GM18526 (cell line): ENCODE measurements around the gene EML1.

Source experiments
- POLR2A ChIP-seq: IDR thresholded peaks from 3 replicates; pipeline ENCODE4 v1.6.1; 2011; ENCODE audit not compliant: insufficient read length; ENCODE audit errors: extremely low read depth

The EML1 gene

GRCh38 chr14:99768381-99768780 is 24.8 kb upstream of the EML1 start:
- TF ChIP-seq POLR2A, result no peak

- TF ChIP-seq POLR2A, result no peak
These were observed 24.1 kb upstream of the EML1 start for GRCh38 chr14:99769123-99769522.

- TF ChIP-seq POLR2A, result no peak
These were observed 23.4 kb upstream of the EML1 start for GRCh38 chr14:99769799-99770198.

DNA sequence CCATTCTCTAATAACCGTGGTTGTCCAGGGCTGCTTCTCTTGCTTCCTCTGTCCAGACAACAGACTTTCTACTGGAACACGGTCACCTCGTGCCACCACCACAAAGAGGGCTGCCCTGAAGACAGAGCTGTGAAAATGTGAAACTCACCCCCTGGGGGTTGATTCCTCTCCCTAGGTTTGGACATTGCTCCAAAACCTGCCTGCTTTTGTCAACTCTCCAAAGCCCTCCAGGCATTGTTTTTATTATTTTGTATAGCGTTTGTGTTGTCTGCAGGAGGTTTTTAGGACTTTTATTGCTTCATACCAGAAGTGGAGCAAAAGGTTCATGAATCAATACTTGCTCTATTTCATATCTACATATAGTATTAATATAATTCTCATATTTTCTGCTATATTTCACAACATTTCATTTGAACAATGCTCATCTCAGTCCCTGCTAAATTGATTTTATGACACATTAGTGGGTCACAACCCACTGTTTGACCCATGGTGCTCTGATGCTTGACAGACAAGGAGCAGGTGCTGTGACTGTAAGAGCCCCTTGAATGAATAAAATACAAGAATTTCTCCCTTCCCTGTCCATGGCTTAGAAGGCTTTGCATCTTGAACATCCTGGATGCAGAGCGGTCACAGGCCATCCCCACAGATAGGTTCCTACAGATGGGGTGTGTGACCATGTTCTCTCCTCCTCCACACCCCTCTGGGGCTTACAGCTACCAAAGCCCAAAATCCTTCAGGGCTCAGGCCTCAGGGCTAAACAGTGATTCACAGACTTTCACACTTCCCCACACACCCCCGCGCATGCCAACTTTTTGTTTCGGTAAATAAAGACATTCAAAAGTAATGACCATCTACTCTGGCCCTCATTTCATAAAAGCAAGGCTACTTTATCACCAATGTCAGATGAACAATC is 20.6 kb upstream of the EML1 start:
- TF ChIP-seq POLR2A, result no peak

DNA sequence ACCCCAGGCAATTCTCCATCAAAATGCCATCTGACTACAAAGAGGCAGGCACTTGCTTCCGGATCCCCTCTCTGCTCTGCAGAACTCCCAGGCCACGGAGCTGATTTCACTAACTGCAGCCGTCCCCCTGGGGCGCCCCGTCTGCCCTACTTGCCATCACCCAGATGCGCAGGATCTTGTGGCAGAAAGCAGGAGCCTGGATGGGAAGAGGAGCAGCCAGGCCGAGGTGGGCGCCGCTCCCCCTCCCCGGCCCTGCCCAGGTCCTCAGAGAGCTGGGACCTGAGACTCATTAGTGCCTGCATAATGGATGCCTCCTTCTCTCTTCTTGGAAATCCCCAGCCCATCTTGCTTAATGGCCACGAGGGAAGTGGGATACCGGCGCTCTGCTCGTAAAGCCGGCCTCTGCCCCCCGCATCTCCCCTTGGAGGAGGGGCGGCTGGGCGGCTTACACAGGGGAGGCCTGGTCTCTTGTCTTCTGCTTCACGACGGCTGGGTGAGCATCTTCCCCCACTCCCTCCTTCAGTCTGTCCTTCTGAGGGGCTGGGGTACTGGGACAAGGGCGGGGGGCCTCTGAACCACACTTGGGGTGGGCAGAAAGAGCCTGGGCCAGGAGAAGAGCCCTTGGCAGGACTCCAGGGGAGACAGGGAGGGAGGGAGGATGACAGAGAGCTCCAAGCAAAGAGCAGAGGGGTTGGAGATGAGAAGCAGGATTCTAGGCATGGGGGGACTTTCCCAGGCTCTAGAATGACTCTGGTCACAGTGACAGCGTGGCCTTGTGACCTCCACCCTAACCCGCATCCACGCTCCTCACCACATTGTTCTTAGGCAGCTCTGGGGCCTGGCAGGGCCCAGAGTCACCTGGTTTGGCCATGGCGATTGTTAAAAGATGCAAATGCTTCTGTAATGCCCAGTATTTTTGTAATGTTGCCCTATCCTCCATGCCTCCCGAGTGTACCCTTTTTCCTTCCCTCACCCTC is 19.4 kb upstream of the EML1 start:
- TF ChIP-seq POLR2A, result no peak

GRCh38 chr14:99774556-99775307 is 18.5 kb upstream of the EML1 start:
- TF ChIP-seq POLR2A, result no peak

DNA sequence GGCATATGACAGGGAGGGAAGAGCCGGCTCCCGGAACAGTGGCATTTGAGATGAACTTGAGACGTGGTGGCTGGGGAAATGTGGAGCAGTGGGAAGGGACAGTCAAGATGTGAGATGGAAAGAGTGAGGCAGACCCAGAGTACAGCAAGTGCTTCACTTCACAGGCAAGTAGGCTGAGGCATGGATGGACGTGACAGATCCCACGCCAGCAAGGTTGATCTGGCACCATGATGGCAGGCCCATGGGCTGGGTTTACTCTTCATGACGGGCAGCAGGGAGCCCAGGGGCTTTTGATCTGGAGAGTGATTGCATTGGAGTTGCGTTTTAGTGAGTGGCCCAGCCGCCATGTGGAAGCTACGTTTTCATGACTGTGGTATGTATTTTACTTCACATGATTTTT is 17.9 kb upstream of the EML1 start:
- TF ChIP-seq POLR2A, result no peak

DNA sequence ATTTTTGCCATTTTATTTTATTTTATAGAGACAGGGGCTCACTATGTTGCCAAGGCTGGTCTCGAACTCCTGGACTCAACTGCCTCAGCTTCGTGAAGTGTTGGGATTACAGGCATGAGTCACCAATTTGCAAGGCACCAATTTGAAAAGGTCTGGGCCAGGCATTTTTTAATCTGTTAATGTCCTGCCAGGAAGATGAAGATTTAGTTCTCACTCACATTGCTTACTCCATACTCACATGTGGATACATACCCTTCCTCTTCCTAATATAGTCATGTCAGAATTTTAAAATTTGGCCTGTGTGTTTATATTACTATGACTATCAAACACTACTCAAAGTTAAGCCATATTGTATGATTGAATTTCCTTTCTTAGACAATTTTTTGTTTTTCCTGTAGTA is 15.3 kb upstream of the EML1 start:
- no peak for TF ChIP-seq POLR2A

GRCh38 chr14:99779751-99780150 is 13.5 kb upstream of the EML1 start:
- no peak for TF ChIP-seq POLR2A

DNA sequence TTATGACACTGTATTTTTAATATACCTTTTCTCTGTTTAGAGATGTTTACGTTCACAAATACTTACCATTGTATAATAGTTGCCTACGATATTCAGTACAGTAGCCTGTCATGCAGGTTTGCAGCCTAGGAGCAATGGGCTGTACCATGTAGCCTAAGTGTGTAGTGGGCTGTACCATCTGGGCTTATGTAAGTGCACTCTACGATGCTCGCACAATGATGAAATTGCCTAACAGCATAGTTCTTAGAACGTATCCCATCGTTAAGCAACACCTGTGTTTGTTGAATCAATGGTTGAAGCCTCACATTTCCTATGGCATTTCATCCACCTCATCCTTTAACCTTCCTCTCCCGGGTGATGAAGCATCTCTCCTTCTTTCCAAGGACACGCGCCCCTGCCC is 12.5 kb upstream of the EML1 start:
- no peak for TF ChIP-seq POLR2A

GRCh38 chr14:99781091-99781490 is 12.1 kb upstream of the EML1 start:
- TF ChIP-seq POLR2A, result no peak

DNA sequence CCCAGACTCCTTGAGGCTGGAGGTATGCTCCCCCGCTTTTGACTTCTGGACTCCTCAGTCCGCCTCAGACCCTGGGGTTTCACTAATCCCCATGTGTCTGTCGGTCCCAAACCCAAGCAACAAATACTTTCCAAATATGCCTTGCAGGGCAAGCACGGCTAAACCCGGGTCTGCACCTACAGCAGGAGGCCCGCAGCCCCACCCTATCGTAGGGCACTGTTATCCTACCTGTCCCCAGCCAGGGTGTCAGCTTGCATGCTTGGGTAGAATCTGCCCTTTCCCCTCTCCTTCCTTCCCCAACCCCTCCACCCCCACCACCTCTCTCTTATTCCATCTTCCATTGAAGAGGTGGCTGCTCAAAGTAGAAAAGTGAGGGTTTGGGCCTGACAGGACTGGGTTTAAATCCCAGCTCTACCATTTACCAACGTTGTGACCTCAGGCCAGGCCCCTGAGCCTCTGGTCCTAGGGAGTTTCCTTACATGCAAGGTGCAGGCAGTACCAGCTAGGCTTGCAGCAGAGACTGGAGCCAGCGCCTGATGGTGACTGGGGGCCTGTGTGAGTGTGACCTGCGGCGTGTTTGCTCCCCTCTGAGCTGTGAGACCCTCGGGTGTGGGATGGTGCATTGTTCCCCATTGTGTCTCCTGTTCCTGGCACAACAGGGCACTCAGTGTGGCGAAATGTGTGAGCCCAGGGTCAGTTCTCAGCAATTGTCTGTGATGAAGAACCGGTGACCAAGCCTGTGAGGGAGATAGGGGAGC is 11.2 kb upstream of the EML1 start:
- TF ChIP-seq POLR2A, result no peak

DNA sequence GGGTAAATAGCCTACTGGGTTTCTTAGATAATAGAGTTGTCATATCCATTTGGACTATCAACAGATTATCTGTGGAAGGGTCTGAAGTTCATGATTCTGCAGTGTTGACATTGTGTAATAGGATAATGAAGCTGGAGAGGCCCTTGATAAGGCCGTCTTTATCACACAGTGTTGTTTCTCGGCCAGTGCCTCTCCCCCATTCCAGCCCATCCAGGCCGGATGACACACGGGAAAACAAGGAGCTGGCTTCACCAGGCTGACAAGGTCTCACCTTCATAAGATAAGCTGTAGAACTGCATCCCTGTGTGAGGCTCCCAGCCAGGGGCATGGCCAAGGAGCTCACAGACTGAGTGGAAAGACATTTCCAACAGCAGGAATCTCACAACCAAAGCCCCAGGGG is 8.7 kb upstream of the EML1 start:
- no peak for TF ChIP-seq POLR2A

DNA sequence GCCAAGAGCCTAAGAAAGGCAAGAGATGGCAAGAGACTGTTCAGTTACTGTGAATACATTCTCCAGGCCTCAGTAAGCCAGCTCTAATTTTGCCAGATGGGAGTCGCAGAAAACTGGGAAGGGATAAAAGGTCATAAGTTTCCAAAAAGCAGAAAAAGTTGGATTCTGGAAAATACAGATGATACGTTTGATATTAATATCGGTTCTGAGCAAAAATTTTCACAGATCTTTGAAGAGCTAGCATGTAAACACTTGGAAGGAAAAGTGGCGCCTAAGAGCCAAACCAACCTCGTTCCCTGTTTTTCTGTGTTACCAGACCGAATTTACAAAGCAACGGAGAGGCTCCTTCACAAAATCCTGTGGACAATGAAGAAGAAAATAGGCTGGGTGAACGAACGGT is 7.8 kb upstream of the EML1 start:
- no peak for TF ChIP-seq POLR2A
